Activated B cell treated with CpG ODN at 0.5 μM for 24 hours (primary cell): ENCODE results near the gene KRT28. TPM values are rescaled to one million over a fixed set of nuclear protein-coding genes. Genes with fewer than 3 reads are reported as not detected.

Experiments
- ATAC-seq: fragments of 200-7000 bp; cut with Tn5 transposase; one replicate; pipeline ENCODE4 v1.10.0; 2021; ENCODE audit warnings: low read depth, mild to moderate bottlenecking, moderate library complexity
- CTCF ChIA-PET: fragments of 350-600 bp; sonication (Branson Sonifier 250); formaldehyde crosslinking; loops from one replicate; lab custom pipeline; 2021; ENCODE audit warnings: antibody characterized with exemption; lab: Charles Lee
- POLR2A ChIA-PET: fragments of 350-600 bp; sonication (Branson Sonifier 250); formaldehyde crosslinking; loops from one replicate; lab custom pipeline; 2021; ENCODE audit warnings: antibody characterized with exemption; lab: Charles Lee
- DNase-seq: peaks from one replicate; pipeline ENCODE4 v3.0.0; 2022
- H3K27ac Mint-ChIP-seq: one replicate; pipeline ENCODE4 v1.8.0; 2020; ENCODE audit warnings: mixed read lengths
- H3K27me3 Mint-ChIP-seq: one replicate; pipeline ENCODE4 v1.8.0; 2021; ENCODE audit warnings: mixed read lengths
- H3K36me3 Mint-ChIP-seq: one replicate; pipeline ENCODE4 v1.8.0; 2021; ENCODE audit warnings: low read depth, mixed read lengths
- H3K4me1 Mint-ChIP-seq: one replicate; pipeline ENCODE4 v1.8.0; 2021; ENCODE audit warnings: mixed read lengths
- H3K4me3 Mint-ChIP-seq: one replicate; pipeline ENCODE4 v1.8.0; 2020; ENCODE audit warnings: mild to moderate bottlenecking, mixed read lengths
- H3K9me3 Mint-ChIP-seq: one replicate; pipeline ENCODE4 v1.8.0; 2020; ENCODE audit warnings: mixed read lengths
- CTCF ChIP-seq: fragments of 200-600 bp; IDR thresholded peaks from one replicate; pipeline ENCODE4 v1.8.0; 2022; ENCODE audit warnings: antibody characterized with exemption, mild to moderate bottlenecking
- intact Hi-C: fragments of 100-400 bp; cut with micrococcal nuclease; formaldehyde crosslinking; loops from one replicate; pipeline ENCODE4 v1.15.1; 2024
- total RNA-seq: library from RNA; stranded (reverse); gene quantifications from 2 replicates; pipeline ENCODE4 v1.2.3, GENCODE V29; 2022

Gene KRT28
- total RNA-seq, 1 donor from 2014 or later = not detected

GRCh38 chr17:40810494-40810893 is 10.7 kb upstream of the KRT28 start:
- Mint-ChIP-seq H3K36me3 (no peaks in the 10 kb centered on the region), H3K9me3 (peaks cover 3% of the 10 kb centered on the region), H3K27ac (no peak overlapping the region), H3K27me3 (peaks cover 78% of the 10 kb centered on the region), H3K4me1 (no peaks in the 10 kb centered on the region), H3K4me3 (no peak overlapping the region)
- DNase-seq (no peak), ATAC-seq (no peak)
- intact Hi-C loops = loop anchor here (10.0 kb wide), 1 partner anchor 396 kb away; the partner anchor contains the start of gene TOP2A
- TF ChIP-seq CTCF = no peak
- CTCF ChIA-PET = no interaction called here
- POLR2A ChIA-PET = no interaction called here

- CTCF ChIA-PET = interaction anchor here (1.2 to 1.4 kb wide), 2 partner anchors 194 to 853 kb away, joined by 3 read pairs; no protein-coding TSS in a partner anchor
- no peak overlapping the region for H3K4me3 Mint-ChIP-seq
- no peaks in the 10 kb centered on the region for H3K4me1 Mint-ChIP-seq
- no peak overlapping the region for H3K27ac Mint-ChIP-seq
- H3K27me3 Mint-ChIP-seq = peaks cover 82% of the 10 kb centered on the region
- no peak for TF ChIP-seq CTCF
- peaks cover 3% of the 10 kb centered on the region for H3K9me3 Mint-ChIP-seq
- DNase-seq (no peak), ATAC-seq (no peak)
- no peaks in the 10 kb centered on the region for H3K36me3 Mint-ChIP-seq
- intact Hi-C loops = loop anchor here (10.0 kb wide), 1 partner anchor 395 kb away; the partner anchor contains the start of gene TOP2A
- POLR2A ChIA-PET = no interaction called here
These were observed 10.1 kb upstream of the KRT28 start for GRCh38 chr17:40809721-40810421.

GRCh38 chr17:40806131-40806530 is 6.4 kb upstream of the KRT28 start:
- Mint-ChIP-seq H3K4me1 (peaks cover 3% of the 10 kb centered on the region), H3K27ac (no peak overlapping the region), H3K4me3 (no peak overlapping the region), H3K27me3 (peaks cover 62% of the 10 kb centered on the region), H3K36me3 (no peaks in the 10 kb centered on the region), H3K9me3 (no peaks in the 10 kb centered on the region)
- ATAC-seq (no peak), DNase-seq (no peak)
- CTCF ChIA-PET = interaction anchor here (0.6 kb wide), 1 partner anchor 84 kb away, joined by 3 read pairs; no protein-coding TSS in a partner anchor
- POLR2A ChIA-PET = interaction anchor here (1.4 kb wide), 1 partner anchor 13 kb away, joined by 3 read pairs; no protein-coding TSS in a partner anchor
- intact Hi-C loops = no loop called here
- TF ChIP-seq CTCF = no peak

GRCh38 chr17:40803617-40804082 is 3.9 kb upstream of the KRT28 start:
- Mint-ChIP-seq H3K27ac (no peak overlapping the region), H3K27me3 (peaks cover 51% of the 10 kb centered on the region), H3K9me3 (no peaks in the 10 kb centered on the region), H3K4me3 (no peak overlapping the region), H3K4me1 (peaks cover 3% of the 10 kb centered on the region), H3K36me3 (no peaks in the 10 kb centered on the region)
- intact Hi-C loops = loop anchor here (1.0 to 5.0 kb wide), 7 partner anchors 104 to 863 kb away; partner anchors contain the start of gene SMARCE1
- ATAC-seq = peak; percentile 94
- peak; percentile 44 for TF ChIP-seq CTCF
- peak; percentile 54 for DNase-seq
- CTCF ChIA-PET = interaction anchor here (0.6 to 1.7 kb wide), 8 partner anchors 9 to 863 kb away, joined by 3 to 10 read pairs (median 4); no protein-coding TSS in a partner anchor
- POLR2A ChIA-PET = interaction anchor here (0.5 to 1.2 kb wide), 2 partner anchors 240 to 862 kb away, joined by 3 to 6 read pairs; no protein-coding TSS in a partner anchor

GRCh38 chr17:40801157-40801556 is 1.4 kb upstream of the KRT28 start:
- H3K4me3 Mint-ChIP-seq = no peak overlapping the region
- intact Hi-C loops = loop anchor here (5.0 kb wide), 3 partner anchors 106 to 444 kb away; partner anchors contain the start of gene SMARCE1
- H3K27me3 Mint-ChIP-seq = peaks cover 42% of the 10 kb centered on the region
- ChIA-PET CTCF (interaction anchor here (0.7 to 1.0 kb wide), 2 partner anchors 74 to 862 kb away, joined by 3 to 4 read pairs; no protein-coding TSS in a partner anchor), POLR2A (no interaction called here)
- ATAC-seq (no peak), DNase-seq (no peak)
- no peak for TF ChIP-seq CTCF
- no peaks in the 10 kb centered on the region for H3K9me3 Mint-ChIP-seq
- H3K36me3 Mint-ChIP-seq = no peaks in the 10 kb centered on the region
- peaks cover 3% of the 10 kb centered on the region for H3K4me1 Mint-ChIP-seq
- H3K27ac Mint-ChIP-seq = no peak overlapping the region
